ENCODE data around the gene NEXN.

NEXN gene

DNA sequence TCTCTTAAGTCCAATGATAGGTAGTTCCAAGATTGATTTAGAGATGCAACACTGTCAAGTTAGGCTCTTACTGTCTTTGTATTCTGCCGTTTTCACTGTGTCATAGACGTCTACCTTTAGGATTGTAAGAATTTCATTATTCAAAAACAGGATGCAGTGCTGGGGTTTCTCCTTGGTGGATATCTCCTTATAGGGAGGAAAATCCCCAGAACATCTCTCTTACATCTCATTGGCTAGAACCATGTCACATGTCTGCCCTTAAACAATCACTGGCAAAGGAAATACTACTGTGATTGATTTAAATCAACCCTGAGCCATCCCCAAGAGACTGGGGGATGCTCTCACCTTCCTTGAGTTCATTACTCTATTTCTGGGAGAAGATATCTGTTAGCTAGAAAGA lies 101.3 kb downstream of the NEXN start:
- Histone ChIP-seq H3K9me3 (ENCODE audit: control insufficient read depth in 2 of 2, low read length in 2 of 2) (no peaks in the 10 kb centered on the region), H3K4me1 (ENCODE audit: control insufficient read depth in 2 of 2, insufficient read depth in 2 of 2, low read length in 2 of 2) (peaks cover 0 to 5% of the 10 kb centered on the region in 2 donors), H3K36me3 (ENCODE audit: control insufficient read depth in 2 of 2, insufficient read depth in 2 of 2, low read length in 2 of 2) (no peaks in the 10 kb centered on the region), H3K27me3 (ENCODE audit: control insufficient read depth in 2 of 2, insufficient read depth in 2 of 2, low read length in 2 of 2) (no peaks in the 10 kb centered on the region), H3K4me3 (ENCODE audit: low read length in 2 of 2) (no peak overlapping the region), H3K9ac (ENCODE audit: low read depth in 1 of 2, low read length in 2 of 2) (no peak overlapping the region), H3K27ac (ENCODE audit: low read depth in 2 of 2, low read length in 2 of 2) (no peak overlapping the region)

DNA sequence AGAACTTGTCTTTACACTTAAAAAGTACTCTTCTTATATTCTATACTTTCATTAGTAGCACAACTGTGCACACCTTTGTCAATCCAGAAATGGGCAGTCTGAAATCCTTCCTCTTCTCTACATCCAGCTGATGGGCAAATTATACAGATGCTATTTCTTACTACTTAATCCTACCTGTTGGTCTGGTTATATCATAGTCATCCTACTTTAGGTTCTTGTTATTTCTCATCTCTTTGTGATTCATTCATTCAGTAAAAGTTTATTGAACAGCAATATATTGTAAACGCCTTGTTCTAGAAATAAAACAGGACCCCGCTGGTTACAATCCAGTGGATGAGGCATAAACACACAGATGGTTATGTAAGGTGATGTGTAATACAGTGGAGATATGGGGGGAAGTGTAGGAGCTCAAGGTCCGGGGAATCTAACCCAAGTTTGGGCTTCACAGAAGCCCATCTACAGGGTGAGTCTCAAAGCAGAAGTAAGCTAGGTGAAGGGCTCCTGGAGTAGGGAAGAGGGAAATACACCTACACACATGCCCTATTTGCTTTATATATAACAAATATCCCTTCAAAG lies 102.3 kb downstream of the NEXN start:
- no peaks in the 10 kb centered on the region for H3K36me3 ChIP-seq (ENCODE audit: control insufficient read depth in 2 of 2, insufficient read depth in 2 of 2, low read length in 2 of 2)
- H3K4me1 ChIP-seq (ENCODE audit: control insufficient read depth in 2 of 2, insufficient read depth in 2 of 2, low read length in 2 of 2) = peaks cover 0 to 5% of the 10 kb centered on the region in 2 donors
- H3K4me3 ChIP-seq (ENCODE audit: low read length in 2 of 2) = no peak overlapping the region

DNA sequence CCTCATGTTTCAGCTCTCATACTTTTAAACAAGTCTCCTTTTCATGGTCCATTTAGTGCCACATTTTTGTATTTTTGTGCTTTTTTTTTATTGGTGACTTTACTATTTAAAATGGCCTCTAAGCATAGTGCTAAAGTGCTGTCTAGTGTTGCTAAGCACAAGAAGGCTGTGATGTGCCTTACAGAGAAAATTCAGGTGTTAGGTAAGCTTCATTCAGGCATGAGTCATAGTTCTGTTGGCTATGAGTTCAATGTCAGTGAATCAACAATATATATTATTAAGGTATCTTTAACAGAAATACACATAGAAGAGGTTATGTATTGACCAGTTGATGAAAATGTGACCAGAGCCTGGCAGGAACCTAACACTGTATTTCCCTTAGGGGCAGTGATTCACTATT lies 103.2 kb downstream of the NEXN start:
- H3K9ac ChIP-seq (ENCODE audit: low read depth in 1 of 2, low read length in 2 of 2) = no peak overlapping the region
- H3K27ac ChIP-seq (ENCODE audit: low read depth in 2 of 2, low read length in 2 of 2) = no peak overlapping the region
- peaks cover 0 to 5% of the 10 kb centered on the region in 2 donors for H3K4me1 ChIP-seq (ENCODE audit: control insufficient read depth in 2 of 2, insufficient read depth in 2 of 2, low read length in 2 of 2)
- no peaks in the 10 kb centered on the region for H3K36me3 ChIP-seq (ENCODE audit: control insufficient read depth in 2 of 2, insufficient read depth in 2 of 2, low read length in 2 of 2)
- no peaks in the 10 kb centered on the region for H3K9me3 ChIP-seq (ENCODE audit: control insufficient read depth in 2 of 2, low read length in 2 of 2)
- H3K27me3 ChIP-seq (ENCODE audit: control insufficient read depth in 2 of 2, insufficient read depth in 2 of 2, low read length in 2 of 2) = no peaks in the 10 kb centered on the region
- H3K4me3 ChIP-seq (ENCODE audit: low read length in 2 of 2) = no peak overlapping the region

More for the DNA sequence above, 102.3 kb downstream of the NEXN start:
- no peak overlapping the region for H3K9ac ChIP-seq (ENCODE audit: low read depth in 1 of 2, low read length in 2 of 2)
- no peaks in the 10 kb centered on the region for H3K27me3 ChIP-seq (ENCODE audit: control insufficient read depth in 2 of 2, insufficient read depth in 2 of 2, low read length in 2 of 2)
- no peak overlapping the region for H3K27ac ChIP-seq (ENCODE audit: low read depth in 2 of 2, low read length in 2 of 2)
- H3K9me3 ChIP-seq (ENCODE audit: control insufficient read depth in 2 of 2, low read length in 2 of 2) = no peaks in the 10 kb centered on the region
